Neural cell (in vitro differentiated cells): ENCODE results near the gene SYT15. TPM values are rescaled to one million over a fixed set of nuclear protein-coding genes. Genes with fewer than 3 reads are reported as not detected.
"Not testable (repeated sequence)": the region's sequence is repeated elsewhere in the genome, so short reads cannot be mapped to it uniquely, and the experiment has no call there.

Experiments used
- H2AFZ ChIP-seq: fragments of 200-600, 300-800 bp; sonication (generic), shearing (Covaris generic); 2 replicates; pipeline ENCODE4 v1.6.0; 2014; ENCODE audit warnings: low read depth, mild to moderate bottlenecking, antibody characterized with exemption, low read length, moderate library complexity
- H3F3A ChIP-seq: fragments of 200-600 bp; shearing (Covaris generic); 2 replicates; pipeline ENCODE4 v1.6.1; 2016; ENCODE audit warnings: mild to moderate bottlenecking, moderate library complexity, mixed read lengths, antibody characterized with exemption, low read length; ENCODE audit not compliant: insufficient read depth, poor library complexity, severe bottlenecking
- H3K27ac ChIP-seq: fragments of 200-600, 300-800 bp; sonication (generic), shearing (Covaris generic); 2 replicates; pipeline ENCODE4 v1.5.1; 2014; ENCODE audit warnings: mild to moderate bottlenecking, low read length, moderate library complexity
- H3K27me3 ChIP-seq: fragments of 300-800, 200-600 bp; sonication (generic), shearing (Covaris generic); 2 replicates; pipeline ENCODE4 v1.6.0; 2014; ENCODE audit warnings: mild to moderate bottlenecking, low read depth, low read length, moderate library complexity; ENCODE audit not compliant: insufficient read depth
- H3K36me3 ChIP-seq: fragments of 300-800, 200-600 bp; sonication (generic), shearing (Covaris generic); 2 replicates; pipeline ENCODE4 v1.5.1; 2014; ENCODE audit warnings: mild to moderate bottlenecking, antibody characterized with exemption, low read length, moderate library complexity; ENCODE audit not compliant: insufficient read depth
- H3K4me2 ChIP-seq: fragments of 300-800, 200-600 bp; sonication (generic), shearing (Covaris generic); 2 replicates; pipeline ENCODE4 v1.6.0; 2014; ENCODE audit warnings: mild to moderate bottlenecking, low read length
- H3K4me3 ChIP-seq: fragments of 300-800, 200-600 bp; sonication (generic), shearing (Covaris generic); 2 replicates; pipeline ENCODE4 v1.5.1; 2014; ENCODE audit warnings: mild to moderate bottlenecking, low read length, moderate library complexity
- H3K79me2 ChIP-seq: fragments of 200-600 bp; shearing (Covaris generic); replicated peaks from 2 replicates; pipeline ENCODE4 v1.6.0; 2014; ENCODE audit warnings: mild to moderate bottlenecking, low read length, moderate library complexity; ENCODE audit not compliant: insufficient read depth
- H3K9ac ChIP-seq: fragments of 300-800, 200-600 bp; sonication (generic), shearing (Covaris generic); 2 replicates; pipeline ENCODE4 v1.6.1; 2016; ENCODE audit warnings: mild to moderate bottlenecking, low read length, mixed read lengths
- H3K9me2 ChIP-seq: fragments of 200-600 bp; shearing (Covaris generic); 2 replicates; pipeline ENCODE4 v1.6.1; 2016; ENCODE audit warnings: mild to moderate bottlenecking, low read length, mixed read lengths; ENCODE audit not compliant: insufficient read depth
- H3K9me3 ChIP-seq: fragments of 200-600, 300-800 bp; sonication (generic), shearing (Covaris generic); 2 replicates; pipeline ENCODE4 v1.6.1; 2016; ENCODE audit warnings: mild to moderate bottlenecking, mixed run types, low read length, moderate library complexity, mixed read lengths
- H4K20me1 ChIP-seq: fragments of 200-600 bp; shearing (Covaris generic); 2 replicates; pipeline ENCODE4 v1.6.1; 2016; ENCODE audit warnings: mild to moderate bottlenecking, mixed run types; ENCODE audit not compliant: insufficient read depth
- polyA plus RNA-seq: library from polyadenylated mRNA; depleted of rRNA; stranded (reverse); fragments of >200 nt; gene quantifications from 2 replicates; pipeline ENCODE4 v1.2.3, GENCODE V29; 2014

Gene SYT15
- polyA plus RNA-seq, 1 donor from 2014 or later = not detected

DNA sequence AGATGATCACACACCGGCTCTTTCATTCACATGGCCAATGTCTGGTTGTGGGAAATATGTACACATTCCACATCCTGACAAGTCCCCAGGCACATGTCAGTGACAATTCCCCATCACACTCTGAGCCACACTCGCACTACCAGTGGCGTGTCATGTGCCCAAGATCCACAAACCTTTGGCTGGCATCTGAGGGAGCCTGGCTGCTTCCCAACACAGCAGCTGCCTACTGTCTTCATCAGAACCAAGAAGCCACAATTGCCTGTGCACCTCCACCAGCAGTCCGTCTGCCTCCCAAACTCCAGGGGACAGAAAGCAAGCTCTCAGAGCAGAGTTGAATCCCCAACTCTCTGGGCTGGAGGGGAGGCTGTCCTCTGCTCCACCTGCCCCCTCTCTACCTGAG is 6.2 kb upstream of the SYT15 start:
- H3F3A ChIP-seq, H4K20me1 ChIP-seq, H3K27ac ChIP-seq, H3K79me2 ChIP-seq, H3K9me3 ChIP-seq, H3K4me2 ChIP-seq, H3K4me3 ChIP-seq, H3K9ac ChIP-seq, H2AFZ ChIP-seq, H3K36me3 ChIP-seq, H3K27me3 ChIP-seq, H3K9me2 ChIP-seq: not testable (repeated sequence)

GRCh38 chr10:46573314-46573713 is 5.6 kb upstream of the SYT15 start:
- not testable (repeated sequence) for H3K9ac ChIP-seq, H3K36me3 ChIP-seq, H4K20me1 ChIP-seq, H3K79me2 ChIP-seq, H2AFZ ChIP-seq, H3F3A ChIP-seq, H3K4me2 ChIP-seq, H3K27ac ChIP-seq, H3K9me3 ChIP-seq, H3K27me3 ChIP-seq, H3K4me3 ChIP-seq, H3K9me2 ChIP-seq

- H3K9ac ChIP-seq, H3K9me2 ChIP-seq, H3F3A ChIP-seq, H3K79me2 ChIP-seq, H4K20me1 ChIP-seq, H3K4me2 ChIP-seq, H2AFZ ChIP-seq, H3K4me3 ChIP-seq, H3K9me3 ChIP-seq, H3K27me3 ChIP-seq, H3K36me3 ChIP-seq, H3K27ac ChIP-seq: not testable (repeated sequence)
These were observed 5.0 kb upstream of the SYT15 start for GRCh38 chr10:46573884-46574283.

DNA sequence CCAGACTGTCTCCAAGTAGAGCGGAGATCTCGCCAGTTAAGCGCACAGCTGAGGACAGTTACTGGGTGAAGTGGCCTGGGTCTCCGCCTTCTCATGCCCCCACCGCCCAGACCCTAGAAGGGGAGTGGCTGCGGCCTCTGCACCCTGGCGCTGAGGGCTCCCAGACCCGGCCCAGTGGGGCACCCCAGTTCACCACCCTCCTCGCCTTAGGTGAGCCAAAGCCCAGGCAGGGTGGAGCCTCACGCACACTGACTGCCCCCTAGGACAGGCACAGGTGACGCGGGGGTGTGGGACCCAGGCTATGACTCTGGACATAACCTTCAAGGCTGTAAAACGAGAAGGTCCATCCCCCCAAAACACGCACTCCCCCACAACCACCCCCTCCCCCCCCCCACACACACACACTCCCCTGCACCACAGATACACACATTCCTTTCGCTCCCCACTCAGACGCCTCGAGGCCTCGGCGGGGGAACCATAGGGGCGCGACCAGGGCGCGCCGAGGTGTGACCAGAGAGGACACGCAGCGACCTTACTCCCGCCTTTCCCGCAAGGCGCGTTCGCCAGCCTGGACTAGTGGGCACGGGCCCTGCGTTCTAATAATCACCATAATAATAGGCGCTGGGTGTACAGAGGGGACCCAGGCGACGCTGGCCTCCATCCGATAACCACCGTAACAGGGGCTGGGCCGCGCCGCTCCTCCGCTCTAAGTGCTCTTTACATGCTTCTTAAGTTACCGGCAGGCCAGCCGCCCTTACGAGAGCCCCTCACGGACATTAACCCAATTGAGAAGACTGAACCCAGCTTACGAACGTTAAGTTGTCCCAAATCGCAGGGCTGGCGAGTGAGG is 1.1 kb upstream of the SYT15 start:
- H3K27me3 ChIP-seq, H3K9me2 ChIP-seq, H2AFZ ChIP-seq, H3K79me2 ChIP-seq, H3F3A ChIP-seq, H3K27ac ChIP-seq, H3K9me3 ChIP-seq, H3K36me3 ChIP-seq, H3K4me3 ChIP-seq, H3K4me2 ChIP-seq, H3K9ac ChIP-seq, H4K20me1 ChIP-seq: not testable (repeated sequence)

GRCh38 chr10:46579378-46579777 is 450 bp downstream of the SYT15 start:
- not testable (repeated sequence) for H3F3A ChIP-seq, H2AFZ ChIP-seq, H3K4me3 ChIP-seq, H4K20me1 ChIP-seq, H3K27me3 ChIP-seq, H3K79me2 ChIP-seq, H3K9me3 ChIP-seq, H3K4me2 ChIP-seq, H3K9me2 ChIP-seq, H3K36me3 ChIP-seq, H3K27ac ChIP-seq, H3K9ac ChIP-seq

DNA sequence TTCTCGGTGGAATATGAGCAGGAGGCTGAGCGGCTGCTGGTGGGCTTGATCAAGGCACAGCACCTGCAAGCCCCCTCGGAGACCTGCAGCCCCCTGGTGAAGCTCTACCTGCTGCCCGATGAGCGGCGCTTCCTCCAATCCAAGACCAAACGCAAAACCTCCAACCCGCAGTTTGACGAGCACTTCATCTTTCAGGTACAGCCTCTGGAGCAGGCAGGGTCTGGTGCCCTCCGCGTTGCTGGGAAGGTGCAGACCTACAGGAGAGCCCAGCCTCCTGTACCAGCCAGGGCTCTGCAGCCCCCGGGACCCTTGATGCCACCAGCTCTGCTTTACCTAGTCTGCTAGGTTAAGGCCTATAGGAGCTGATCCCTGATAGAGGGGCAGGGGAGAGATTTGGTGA is 3.1 kb downstream of the SYT15 start:
- not testable (repeated sequence) for H3K36me3 ChIP-seq, H3K4me3 ChIP-seq, H2AFZ ChIP-seq

GRCh38 chr10:46582568-46582967 is 3.6 kb downstream of the SYT15 start:
- not testable (repeated sequence) for H2AFZ ChIP-seq, H3K27me3 ChIP-seq, H3K27ac ChIP-seq, H3K9ac ChIP-seq, H3F3A ChIP-seq, H3K4me3 ChIP-seq, H3K79me2 ChIP-seq, H3K9me3 ChIP-seq, H3K4me2 ChIP-seq, H3K36me3 ChIP-seq, H4K20me1 ChIP-seq, H3K9me2 ChIP-seq

More for the DNA sequence above, 3.1 kb downstream of the SYT15 start:
- H3K27me3 ChIP-seq, H3K79me2 ChIP-seq, H3K9me2 ChIP-seq, H3K9ac ChIP-seq, H3K27ac ChIP-seq, H3K4me2 ChIP-seq, H4K20me1 ChIP-seq, H3K9me3 ChIP-seq, H3F3A ChIP-seq: not testable (repeated sequence)

DNA sequence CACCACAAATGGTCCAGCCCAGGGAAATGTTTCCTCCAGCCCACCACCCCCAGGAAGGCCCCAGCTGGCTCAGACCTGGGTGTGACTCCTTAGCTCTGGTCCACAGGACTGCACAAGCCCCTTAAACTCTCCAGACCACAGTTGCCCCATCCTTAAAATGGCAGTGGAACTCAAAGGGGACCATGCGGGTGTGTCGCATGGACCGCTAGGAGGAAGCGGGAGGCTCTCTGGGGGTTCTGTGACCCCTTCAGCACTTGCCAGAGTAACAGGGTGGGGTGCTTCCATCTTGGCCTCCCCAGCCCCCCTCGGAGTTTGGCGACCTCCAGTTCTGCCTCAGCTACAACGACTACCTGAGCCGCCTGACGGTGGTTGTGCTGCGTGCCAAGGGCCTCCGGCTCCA is 5.3 kb downstream of the SYT15 start:
- not testable (repeated sequence) for H3K9ac ChIP-seq

More for the DNA sequence above, 5.3 kb downstream of the SYT15 start:
- H3K9me3 ChIP-seq, H3K36me3 ChIP-seq, H3K4me3 ChIP-seq, H2AFZ ChIP-seq, H3K9me2 ChIP-seq, H4K20me1 ChIP-seq, H3F3A ChIP-seq, H3K4me2 ChIP-seq, H3K79me2 ChIP-seq, H3K27me3 ChIP-seq, H3K27ac ChIP-seq: not testable (repeated sequence)
